Measurements from ENCODE around the gene SUGP2.

Gene SUGP2

DNA sequence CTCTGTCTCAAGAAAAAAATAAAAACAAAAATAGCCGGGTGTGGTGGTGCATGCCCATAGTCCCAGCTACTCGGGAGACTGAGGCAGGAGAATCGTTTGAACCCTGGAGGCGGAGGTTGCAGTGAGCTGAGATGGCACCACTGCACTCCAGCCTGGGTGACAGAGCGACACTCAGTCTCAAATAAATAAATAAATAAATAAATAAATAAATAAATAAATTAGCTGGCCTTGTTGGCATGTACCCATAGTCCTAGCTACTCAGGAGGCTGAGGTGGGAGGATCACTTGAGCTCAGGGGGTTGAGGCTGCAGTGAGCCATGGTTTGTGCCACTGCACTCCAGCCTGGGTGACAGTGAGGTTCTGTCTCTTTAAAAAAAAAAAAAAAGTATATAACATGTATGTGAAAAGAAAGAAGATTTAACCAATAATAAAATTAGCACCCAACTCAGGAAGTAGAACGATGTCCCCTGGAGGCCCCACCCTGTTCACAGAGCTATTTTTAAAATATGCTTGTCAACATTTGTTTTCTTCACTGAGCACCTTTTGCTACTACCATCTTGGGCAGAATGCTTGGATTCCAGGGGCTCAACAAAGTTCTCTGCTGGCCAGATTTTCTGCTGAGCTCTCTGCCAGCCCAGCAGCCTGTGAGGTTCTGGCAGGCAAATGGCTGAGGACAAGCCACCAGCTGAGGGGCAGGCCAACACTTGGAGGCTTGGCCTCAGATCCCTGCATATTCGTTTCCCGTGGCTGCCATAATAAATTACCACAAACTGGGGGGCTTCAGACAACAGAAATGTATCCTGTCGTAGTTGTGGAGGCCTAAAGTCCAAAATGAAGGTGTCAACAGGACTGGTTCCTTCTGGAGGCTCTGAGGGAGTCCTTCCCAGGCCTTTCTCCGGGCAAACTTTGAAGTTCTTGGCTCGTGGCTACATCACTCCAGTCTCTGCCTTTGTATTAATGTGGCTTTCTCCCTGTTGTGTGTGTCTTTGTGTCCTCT lies 35.6 kb upstream of the SUGP2 start:
- H3K4me1 ChIP-seq (ENCODE audit: control insufficient read depth, insufficient read depth, low read length), result peaks cover 3% of the 10 kb centered on the region
- peaks cover 18% of the 10 kb centered on the region; the same call in 1 of the 2 replicates for H3K27me3 ChIP-seq (ENCODE audit: control insufficient read depth, insufficient read depth, low read length)
- H3K4me3 ChIP-seq (ENCODE audit: low read length), result no peak overlapping the region
- no CpG with 5 or more reads among the region's 11 CpGs for WGBS (ENCODE audit: insufficient coverage, insufficient read length)
- no peak for DNase-seq (ENCODE audit: low read depth, low spot score)
- H3K27ac ChIP-seq (ENCODE audit: low read length), result no peak overlapping the region
- H3K36me3 ChIP-seq (ENCODE audit: control insufficient read depth, insufficient read depth, low read length), result no peaks in the 10 kb centered on the region
- H3K9me3 ChIP-seq (ENCODE audit: control insufficient read depth, insufficient read depth, low read length), result no peaks in the 10 kb centered on the region

DNA sequence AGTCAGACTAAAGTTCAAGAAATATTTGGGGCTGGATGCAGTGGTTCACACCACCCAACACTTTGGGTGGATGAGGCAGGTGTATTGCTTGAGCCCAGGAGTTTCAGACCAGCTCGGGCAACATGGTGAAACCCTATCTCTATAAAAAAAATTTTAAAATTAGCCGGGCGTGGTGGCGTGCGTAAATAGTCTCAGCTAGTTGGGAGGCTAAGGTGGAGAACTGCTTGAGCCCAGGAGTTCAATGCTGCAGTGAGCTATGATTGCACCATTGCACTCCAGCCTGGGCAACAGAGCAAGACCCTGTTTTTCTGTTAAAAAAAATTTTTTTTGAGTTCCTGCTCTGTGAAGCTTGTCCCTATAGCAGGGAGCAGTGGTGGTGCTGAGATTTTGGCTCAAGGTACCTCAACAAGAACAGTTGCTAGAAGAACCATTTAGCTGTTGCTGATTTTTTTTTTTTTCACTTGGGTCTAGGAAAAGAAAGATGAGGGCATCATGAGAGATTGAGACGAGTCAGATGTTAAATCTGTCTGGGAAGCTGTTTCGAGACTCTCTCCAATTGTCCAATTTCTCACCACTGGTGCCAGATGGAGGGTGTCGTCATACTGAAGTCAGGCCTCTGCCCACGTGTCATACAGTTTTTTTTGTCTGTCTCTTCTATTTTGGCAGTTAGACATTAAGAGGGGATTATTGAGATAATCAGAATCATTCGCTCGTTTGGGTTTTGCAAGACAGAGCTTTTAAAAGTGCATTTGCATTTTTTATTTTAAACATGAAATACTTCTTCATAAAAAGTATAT lies 34.2 kb upstream of the SUGP2 start:
- no peak for DNase-seq (ENCODE audit: low read depth, low spot score)
- Histone ChIP-seq H3K27me3 (ENCODE audit: control insufficient read depth, insufficient read depth, low read length) (peaks cover 16% of the 10 kb centered on the region; the same call in 1 of the 2 replicates), H3K9me3 (ENCODE audit: control insufficient read depth, insufficient read depth, low read length) (no peaks in the 10 kb centered on the region), H3K4me3 (ENCODE audit: low read length) (no peak overlapping the region), H3K36me3 (ENCODE audit: control insufficient read depth, insufficient read depth, low read length) (no peaks in the 10 kb centered on the region), H3K27ac (ENCODE audit: low read length) (no peak overlapping the region), H3K4me1 (ENCODE audit: control insufficient read depth, insufficient read depth, low read length) (peaks cover 3% of the 10 kb centered on the region)
- no CpG with 5 or more reads among the region's 11 CpGs for WGBS (ENCODE audit: insufficient coverage, insufficient read length)

DNA sequence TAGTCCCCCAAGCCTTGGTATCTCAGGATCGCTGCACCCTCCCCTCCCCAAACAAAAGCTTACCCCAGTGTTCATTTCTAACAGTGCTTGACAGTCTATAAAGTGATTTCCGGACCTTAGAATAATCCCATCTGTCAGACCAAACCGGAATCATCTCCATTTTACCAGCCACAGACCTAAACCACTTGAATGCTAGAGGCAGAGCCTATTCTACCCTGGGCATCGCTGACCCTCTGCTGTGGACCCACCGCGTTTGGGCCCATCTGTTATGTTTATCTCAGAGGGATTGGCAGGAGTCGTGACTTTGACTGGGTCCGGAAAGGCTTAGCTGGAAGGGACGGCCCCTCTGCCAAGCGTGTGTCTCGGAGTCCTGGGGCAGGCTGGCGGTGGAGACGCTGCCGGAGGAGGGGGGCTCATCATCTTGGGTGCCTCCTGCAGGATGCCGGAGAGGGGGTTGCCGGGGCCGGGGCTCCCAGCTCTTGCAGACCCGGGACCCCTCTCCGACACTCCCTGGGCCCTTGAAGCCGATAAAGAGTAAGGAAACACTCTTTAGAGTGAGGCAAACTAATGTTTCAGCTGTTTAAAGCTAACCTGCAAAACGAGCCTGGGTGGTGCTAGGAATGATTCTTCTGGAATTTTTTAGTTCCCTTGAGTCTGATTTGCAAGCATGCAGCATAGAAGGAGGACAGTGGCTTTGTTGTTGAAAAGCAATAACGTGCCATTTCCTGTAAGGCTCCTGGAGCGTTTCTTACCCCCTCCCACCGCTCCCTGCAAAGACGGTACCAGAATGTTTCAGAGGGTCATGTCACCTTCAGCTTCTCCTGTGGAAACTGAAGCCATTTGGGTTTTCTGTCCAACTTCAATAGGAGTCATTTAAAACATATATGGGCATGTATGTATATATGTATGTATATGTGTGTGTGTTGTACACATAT lies 31.8 kb upstream of the SUGP2 start:
- no peak overlapping the region for H3K27ac ChIP-seq (ENCODE audit: low read length)
- DNase-seq (ENCODE audit: low read depth, low spot score), result no peak
- no peaks in the 10 kb centered on the region for H3K9me3 ChIP-seq (ENCODE audit: control insufficient read depth, insufficient read depth, low read length)
- no peak overlapping the region for H3K4me3 ChIP-seq (ENCODE audit: low read length)
- H3K36me3 ChIP-seq (ENCODE audit: control insufficient read depth, insufficient read depth, low read length), result no peaks in the 10 kb centered on the region
- no CpG with 5 or more reads among the region's 25 CpGs for WGBS (ENCODE audit: insufficient coverage, insufficient read length)
- H3K4me1 ChIP-seq (ENCODE audit: control insufficient read depth, insufficient read depth, low read length), result peaks cover 4% of the 10 kb centered on the region
- peaks cover 12% of the 10 kb centered on the region; the same call in 1 of the 2 replicates for H3K27me3 ChIP-seq (ENCODE audit: control insufficient read depth, insufficient read depth, low read length)

DNA sequence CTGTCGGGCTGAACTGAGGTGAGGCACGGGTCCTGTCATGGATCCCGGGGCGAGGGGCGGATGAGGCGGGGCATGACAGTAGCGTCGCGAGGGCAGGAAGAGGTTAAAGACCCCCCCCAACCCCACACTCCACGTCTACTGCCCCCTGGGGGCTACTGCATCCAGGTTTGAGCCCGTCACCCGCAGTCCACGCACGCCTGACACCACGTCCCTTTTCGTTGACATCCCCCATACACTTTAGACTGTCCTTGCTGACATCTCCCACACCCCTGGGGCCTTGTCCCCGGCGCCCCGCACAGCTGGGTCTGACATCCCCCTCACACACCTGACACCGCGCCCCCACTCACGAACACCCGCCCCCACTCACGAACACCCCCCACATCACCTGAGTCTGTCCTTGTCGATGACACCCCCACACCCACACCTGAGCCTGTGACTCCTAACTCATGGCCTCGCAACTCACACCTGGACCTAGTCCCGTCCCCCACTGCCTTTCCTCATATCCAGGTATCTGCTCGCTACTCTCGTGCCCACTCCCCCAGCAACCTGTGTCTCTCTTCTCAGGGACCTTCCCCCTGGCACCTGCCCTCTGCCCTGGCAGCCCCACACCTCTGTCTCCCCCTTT lies 30.9 kb upstream of the SUGP2 start:
- H3K36me3 ChIP-seq (ENCODE audit: control insufficient read depth, insufficient read depth, low read length), result no peaks in the 10 kb centered on the region
- no peaks in the 10 kb centered on the region for H3K9me3 ChIP-seq (ENCODE audit: control insufficient read depth, insufficient read depth, low read length)
- no peak for DNase-seq (ENCODE audit: low read depth, low spot score)
- no peak overlapping the region for H3K27ac ChIP-seq (ENCODE audit: low read length)
- peaks cover 4% of the 10 kb centered on the region for H3K4me1 ChIP-seq (ENCODE audit: control insufficient read depth, insufficient read depth, low read length)
- WGBS (ENCODE audit: insufficient coverage, insufficient read length), result no CpG with 5 or more reads among the region's 29 CpGs
- H3K4me3 ChIP-seq (ENCODE audit: low read length), result peak overlapping the region; percentile 45; the same call in 1 of the 2 replicates
- peaks cover 12% of the 10 kb centered on the region; the same call in 1 of the 2 replicates for H3K27me3 ChIP-seq (ENCODE audit: control insufficient read depth, insufficient read depth, low read length)

DNA sequence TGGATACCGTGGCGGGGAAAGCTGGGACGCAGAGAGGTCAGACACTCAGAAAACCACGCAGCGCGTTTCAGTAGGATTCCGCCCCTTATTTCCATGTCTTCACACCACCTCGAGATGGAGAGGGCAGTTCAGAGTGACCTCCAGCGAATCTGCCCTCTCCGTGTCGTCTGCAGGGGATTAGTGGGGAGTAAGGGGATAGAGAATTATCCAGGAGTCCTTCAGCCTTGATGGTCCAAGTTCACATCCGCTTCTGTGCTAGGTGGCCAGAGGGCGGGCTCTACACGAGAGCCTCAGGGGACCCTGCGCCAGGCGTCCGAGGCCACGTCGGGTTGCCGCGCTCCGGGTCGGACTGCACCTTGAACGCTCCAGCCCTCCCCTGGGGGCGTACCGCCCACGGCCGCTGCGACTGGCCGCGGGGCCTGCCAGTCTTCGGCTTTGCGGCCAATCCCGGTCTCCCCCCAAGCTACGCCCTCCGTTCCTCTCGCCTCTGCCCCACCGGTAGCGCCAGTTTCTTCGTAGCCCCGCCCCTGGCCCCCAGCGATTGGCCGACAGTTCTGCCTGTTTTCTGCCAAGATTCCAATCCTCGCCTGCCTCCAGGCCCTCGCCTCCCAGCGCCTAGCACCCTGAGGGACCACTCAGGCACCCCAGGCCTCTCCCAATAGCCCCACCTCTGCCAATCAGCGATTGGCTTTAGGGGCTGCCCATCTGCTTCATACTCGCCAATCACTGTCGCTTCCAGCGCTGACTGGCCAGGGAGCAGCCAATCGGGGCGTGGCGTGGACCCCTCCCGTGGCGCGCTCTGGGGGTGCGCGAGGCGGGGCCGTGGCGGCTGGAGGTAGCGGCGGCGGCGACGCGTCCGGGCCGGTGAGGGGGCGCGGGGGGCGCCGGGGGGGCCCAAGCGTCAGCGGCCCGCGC lies 30.1 kb upstream of the SUGP2 start, which contains the start of gene SLC25A42:
Gene SLC25A42, plus strand, starts transcription at position 812 of the 915 bp plus-strand sequence. CDS start 32,131 bp downstream, outside the sequence.
- peak within 1 kb of the TSS; percentile 45; the same call in 1 of the 2 replicates for H3K4me3 ChIP-seq (ENCODE audit: low read length)
- H3K9me3 ChIP-seq (ENCODE audit: control insufficient read depth, insufficient read depth, low read length), result no peaks in the 10 kb centered on the region
- peak; percentile 97 for DNase-seq (ENCODE audit: low read depth, low spot score)
- WGBS (ENCODE audit: insufficient coverage, insufficient read length), result no CpG with 5 or more reads among the region's 77 CpGs
- peaks cover 12% of the 10 kb centered on the region; the same call in 1 of the 2 replicates for H3K27me3 ChIP-seq (ENCODE audit: control insufficient read depth, insufficient read depth, low read length)
- no peaks in the 10 kb centered on the region for H3K36me3 ChIP-seq (ENCODE audit: control insufficient read depth, insufficient read depth, low read length)
- no peak within 1 kb of the TSS for H3K27ac ChIP-seq (ENCODE audit: low read length)
- H3K4me1 ChIP-seq (ENCODE audit: control insufficient read depth, insufficient read depth, low read length), result peaks cover 4% of the 10 kb centered on the region

DNA sequence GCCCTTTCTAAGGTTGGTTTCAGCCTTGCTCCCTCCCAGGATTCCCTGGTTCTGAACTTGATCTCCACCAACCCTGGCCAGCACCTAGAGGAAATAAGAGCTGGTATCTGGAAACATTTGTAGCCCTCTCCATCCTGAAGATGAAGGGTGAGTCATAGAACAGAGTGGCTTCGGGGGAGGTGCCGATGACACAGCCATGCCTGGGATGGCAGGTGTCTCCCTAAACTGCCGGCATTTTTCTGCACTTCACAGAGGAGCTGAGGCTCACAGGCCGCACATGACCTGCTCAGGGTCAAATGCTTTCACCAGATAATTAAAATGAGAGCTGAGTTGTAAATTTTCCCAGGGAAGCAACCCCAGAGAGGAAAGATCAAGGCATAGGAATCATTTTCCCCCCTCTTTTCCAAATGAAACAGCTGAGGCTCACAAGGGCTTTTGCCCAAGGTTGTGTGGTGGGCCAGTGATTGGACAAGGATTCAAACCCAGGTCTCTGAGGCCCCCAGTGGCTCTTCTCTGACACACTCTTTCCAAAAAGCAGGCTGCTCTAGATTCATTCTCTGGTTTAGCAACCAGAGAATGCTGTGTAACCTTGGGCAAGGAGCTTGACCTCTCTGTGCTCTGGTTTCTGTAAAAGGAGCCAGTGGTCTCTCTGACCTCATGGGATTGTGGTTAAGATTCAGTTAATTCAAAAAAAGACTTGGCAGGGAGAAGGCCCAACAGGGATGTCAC lies 29.3 kb upstream of the SUGP2 start:
- WGBS (ENCODE audit: insufficient coverage, insufficient read length), result no CpG with 5 or more reads among the region's 4 CpGs
- H3K27me3 ChIP-seq (ENCODE audit: control insufficient read depth, insufficient read depth, low read length), result peaks cover 12% of the 10 kb centered on the region; the same call in 1 of the 2 replicates
- no peak overlapping the region for H3K27ac ChIP-seq (ENCODE audit: low read length)
- H3K9me3 ChIP-seq (ENCODE audit: control insufficient read depth, insufficient read depth, low read length), result no peaks in the 10 kb centered on the region
- peaks cover 4% of the 10 kb centered on the region for H3K4me1 ChIP-seq (ENCODE audit: control insufficient read depth, insufficient read depth, low read length)
- H3K36me3 ChIP-seq (ENCODE audit: control insufficient read depth, insufficient read depth, low read length), result peaks cover under 1% of the 10 kb centered on the region; the same call in 1 of the 2 replicates
- DNase-seq (ENCODE audit: low read depth, low spot score), result no peak
- no peak overlapping the region for H3K4me3 ChIP-seq (ENCODE audit: low read length)

DNA sequence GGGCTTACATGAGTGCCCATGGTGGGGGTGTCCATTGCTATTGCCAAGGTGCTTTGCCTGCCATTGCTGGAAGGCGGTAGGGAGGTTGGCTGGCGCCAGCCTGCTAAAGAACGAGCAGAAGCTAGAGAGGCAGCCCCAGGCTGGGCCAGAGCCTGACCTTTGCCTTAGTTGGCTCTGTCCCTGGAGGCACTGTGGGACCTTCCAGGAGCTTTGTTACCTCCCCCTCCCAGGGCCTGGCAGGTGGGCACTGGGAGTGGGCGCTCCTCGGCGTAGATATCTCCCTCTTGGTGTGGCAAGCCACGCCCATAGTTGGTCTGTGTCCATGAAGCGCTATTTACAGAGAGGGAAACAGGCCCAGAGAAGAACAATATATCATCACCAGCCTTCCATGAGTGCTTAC lies 28.2 kb upstream of the SUGP2 start:
- no peak for DNase-seq (ENCODE audit: low read depth, low spot score)
- H3K9me3 ChIP-seq (ENCODE audit: control insufficient read depth, insufficient read depth, low read length), result no peaks in the 10 kb centered on the region
- H3K36me3 ChIP-seq (ENCODE audit: control insufficient read depth, insufficient read depth, low read length), result peaks cover 9% of the 10 kb centered on the region
- no CpG with 5 or more reads among the region's 8 CpGs for WGBS (ENCODE audit: insufficient coverage, insufficient read length)
- peaks cover 4% of the 10 kb centered on the region for H3K4me1 ChIP-seq (ENCODE audit: control insufficient read depth, insufficient read depth, low read length)
- no peak overlapping the region for H3K4me3 ChIP-seq (ENCODE audit: low read length)
- H3K27me3 ChIP-seq (ENCODE audit: control insufficient read depth, insufficient read depth, low read length), result peaks cover 8% of the 10 kb centered on the region; the same call in 1 of the 2 replicates
- H3K27ac ChIP-seq (ENCODE audit: low read length), result no peak overlapping the region

DNA sequence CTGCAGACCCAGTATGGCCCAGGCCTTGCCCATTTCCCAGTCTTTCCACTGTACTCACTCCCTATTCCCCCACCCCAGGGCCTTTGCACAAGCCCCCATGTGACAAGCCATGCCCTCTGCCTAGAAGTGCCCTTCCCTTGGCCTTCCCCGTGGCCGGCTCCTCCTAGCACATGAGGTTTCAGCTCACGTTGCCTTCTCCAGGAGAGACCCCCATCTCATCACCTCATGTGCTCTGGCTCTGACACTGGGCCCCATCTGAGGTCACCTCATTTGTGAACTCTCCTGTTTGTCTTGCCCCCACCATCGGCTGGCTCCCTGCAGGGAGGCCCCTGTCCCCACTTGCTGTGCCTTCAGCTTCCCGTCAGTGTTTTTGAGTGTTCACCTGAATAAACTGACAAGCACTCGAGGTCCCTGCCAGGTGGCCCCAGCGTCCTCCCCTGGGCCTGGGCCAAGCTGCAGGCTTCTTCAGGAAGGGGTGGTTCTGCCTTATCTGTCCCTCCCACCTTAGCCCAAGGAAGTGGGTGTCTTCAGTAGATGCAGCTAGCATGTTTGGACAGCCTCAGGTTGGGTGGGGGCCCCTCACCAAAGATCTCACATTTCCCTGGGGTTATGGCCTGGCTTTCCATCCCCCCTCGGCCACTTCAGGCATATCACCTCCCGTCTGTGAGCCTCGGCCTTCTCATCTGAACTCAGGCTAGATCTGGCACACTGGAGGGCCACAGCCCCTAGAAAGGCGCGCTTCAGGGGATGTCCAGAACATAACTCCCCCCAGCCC lies 26.7 kb upstream of the SUGP2 start:
- no peaks in the 10 kb centered on the region for H3K9me3 ChIP-seq (ENCODE audit: control insufficient read depth, insufficient read depth, low read length)
- peaks cover 18% of the 10 kb centered on the region for H3K36me3 ChIP-seq (ENCODE audit: control insufficient read depth, insufficient read depth, low read length)
- no CpG with 5 or more reads among the region's 12 CpGs for WGBS (ENCODE audit: insufficient coverage, insufficient read length)
- peaks cover 6% of the 10 kb centered on the region; the same call in 1 of the 2 replicates for H3K27me3 ChIP-seq (ENCODE audit: control insufficient read depth, insufficient read depth, low read length)
- H3K27ac ChIP-seq (ENCODE audit: low read length), result no peak overlapping the region
- peaks cover 4% of the 10 kb centered on the region for H3K4me1 ChIP-seq (ENCODE audit: control insufficient read depth, insufficient read depth, low read length)
- H3K4me3 ChIP-seq (ENCODE audit: low read length), result no peak overlapping the region
- no peak for DNase-seq (ENCODE audit: low read depth, low spot score)

Measured in iPS DF 6.9 (cell line).